Measurements from ENCODE around the gene YKT6.

Gene YKT6

DNA sequence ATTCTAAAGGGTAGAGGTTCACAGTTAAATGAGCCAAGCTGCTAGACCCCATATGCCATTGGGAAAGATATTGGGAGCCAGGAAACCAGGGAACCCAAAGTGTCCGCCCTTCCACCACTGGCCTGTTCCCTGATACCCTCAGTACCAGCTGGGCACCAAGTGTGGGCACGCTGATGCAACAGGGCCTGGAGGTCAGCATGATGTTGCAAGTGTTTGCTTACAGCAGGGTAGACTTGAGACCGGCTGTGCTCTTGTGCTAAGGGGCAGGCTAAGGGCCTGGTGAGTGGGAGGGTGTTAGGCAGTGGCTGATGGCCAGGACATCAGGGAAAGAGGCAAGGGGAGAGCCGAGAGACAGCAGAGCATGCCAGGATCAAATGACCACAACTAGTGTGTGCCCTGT is 38.6 kb upstream of the YKT6 start:
- Histone ChIP-seq H3K9me3 (replicated peaks; ENCODE audit: insufficient read depth, low read length) (no peaks in the 10 kb centered on the region), H3K27ac (ENCODE audit: low read length) (no peak overlapping the region), H3K9ac (ENCODE audit: low read length) (no peak overlapping the region), H3K36me3 (replicated peaks; ENCODE audit: insufficient read depth, low read length) (no peaks in the 10 kb centered on the region), H3K27me3 (replicated peaks; ENCODE audit: insufficient read depth, low read length) (no peaks in the 10 kb centered on the region), H3K79me2 (ENCODE audit: low read length) (no peaks in the 10 kb centered on the region), H3K9me2 (replicated peaks; ENCODE audit: insufficient read depth, low read length) (no peaks in the 10 kb centered on the region), H2AFZ (ENCODE audit: low read length) (no peak overlapping the region), H3K4me3 (ENCODE audit: low read length) (no peak overlapping the region), H3F3A (ENCODE audit: insufficient read depth, low read length) (no peaks in the 10 kb centered on the region), H4K20me1 (ENCODE audit: insufficient read depth, low read length) (no peaks in the 10 kb centered on the region), H3K4me1 (ENCODE audit: low read length) (no peaks in the 10 kb centered on the region), H3K4me2 (ENCODE audit: low read depth, low read length) (no peak overlapping the region)
- no peak for DNase-seq
- TF ChIP-seq, protein P1, sequence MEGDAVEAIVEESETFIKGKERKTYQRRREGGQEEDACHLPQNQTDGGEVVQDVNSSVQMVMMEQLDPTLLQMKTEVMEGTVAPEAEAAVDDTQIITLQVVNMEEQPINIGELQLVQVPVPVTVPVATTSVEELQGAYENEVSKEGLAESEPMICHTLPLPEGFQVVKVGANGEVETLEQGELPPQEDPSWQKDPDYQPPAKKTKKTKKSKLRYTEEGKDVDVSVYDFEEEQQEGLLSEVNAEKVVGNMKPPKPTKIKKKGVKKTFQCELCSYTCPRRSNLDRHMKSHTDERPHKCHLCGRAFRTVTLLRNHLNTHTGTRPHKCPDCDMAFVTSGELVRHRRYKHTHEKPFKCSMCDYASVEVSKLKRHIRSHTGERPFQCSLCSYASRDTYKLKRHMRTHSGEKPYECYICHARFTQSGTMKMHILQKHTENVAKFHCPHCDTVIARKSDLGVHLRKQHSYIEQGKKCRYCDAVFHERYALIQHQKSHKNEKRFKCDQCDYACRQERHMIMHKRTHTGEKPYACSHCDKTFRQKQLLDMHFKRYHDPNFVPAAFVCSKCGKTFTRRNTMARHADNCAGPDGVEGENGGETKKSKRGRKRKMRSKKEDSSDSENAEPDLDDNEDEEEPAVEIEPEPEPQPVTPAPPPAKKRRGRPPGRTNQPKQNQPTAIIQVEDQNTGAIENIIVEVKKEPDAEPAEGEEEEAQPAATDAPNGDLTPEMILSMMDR (IDR thresholded peaks at IDR 0.05; ENCODE audit: low read length): no peak
- TF ChIP-seq EZH2 (optimal IDR thresholded peaks at IDR 0.05; ENCODE audit: low read depth, low read length) (no peak), EZH2phosphoT487 (IDR thresholded peaks at IDR 0.05; ENCODE audit: low read length) (no peak)

DNA sequence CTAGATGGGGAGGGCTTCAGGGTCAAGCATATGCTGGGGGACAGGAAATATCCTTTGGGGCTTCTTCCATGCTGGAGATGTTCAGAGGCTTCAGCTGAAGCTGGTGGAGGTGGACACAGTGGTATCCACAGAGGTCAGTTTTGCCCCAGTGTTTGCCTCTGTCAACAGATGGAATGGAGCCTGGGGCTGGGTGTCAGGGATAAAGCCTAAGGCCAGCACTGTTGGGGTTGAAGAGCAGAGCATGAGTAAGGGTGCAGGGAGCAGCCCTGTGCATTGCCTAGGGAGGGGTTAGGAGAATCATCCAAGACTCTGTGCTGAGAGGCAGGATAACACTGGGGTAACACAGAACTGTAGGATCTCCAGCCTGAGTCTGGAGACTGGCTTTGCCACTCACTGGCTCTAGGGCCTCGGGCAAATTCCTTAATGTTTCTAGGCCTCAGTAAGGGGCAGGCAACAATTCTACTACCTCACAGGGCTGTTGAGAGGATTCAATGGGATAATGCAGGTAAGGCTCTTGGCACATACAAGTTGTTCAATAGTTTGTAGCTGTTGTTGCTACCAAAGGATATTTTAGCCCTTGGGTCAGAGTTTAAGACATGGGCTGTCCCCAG is 37.9 kb upstream of the YKT6 start:
- Histone ChIP-seq H3K79me2 (ENCODE audit: low read length) (no peaks in the 10 kb centered on the region), H3F3A (ENCODE audit: insufficient read depth, low read length) (no peaks in the 10 kb centered on the region), H3K27me3 (replicated peaks; ENCODE audit: insufficient read depth, low read length) (no peaks in the 10 kb centered on the region), H3K4me3 (ENCODE audit: low read length) (no peak overlapping the region), H4K20me1 (ENCODE audit: insufficient read depth, low read length) (no peaks in the 10 kb centered on the region), H3K9me2 (replicated peaks; ENCODE audit: insufficient read depth, low read length) (no peaks in the 10 kb centered on the region), H3K4me1 (ENCODE audit: low read length) (peaks cover 5% of the 10 kb centered on the region; the same call in 1 of the 2 replicates), H3K36me3 (replicated peaks; ENCODE audit: insufficient read depth, low read length) (no peaks in the 10 kb centered on the region), H3K9ac (ENCODE audit: low read length) (no peak overlapping the region), H3K27ac (ENCODE audit: low read length) (no peak overlapping the region), H2AFZ (ENCODE audit: low read length) (no peak overlapping the region), H3K4me2 (ENCODE audit: low read depth, low read length) (no peak overlapping the region), H3K9me3 (replicated peaks; ENCODE audit: insufficient read depth, low read length) (no peaks in the 10 kb centered on the region)
- DNase-seq: no peak
- no peak for TF ChIP-seq EZH2 (optimal IDR thresholded peaks at IDR 0.05; ENCODE audit: low read depth, low read length)
- no peak for TF ChIP-seq EZH2phosphoT487 (IDR thresholded peaks at IDR 0.05; ENCODE audit: low read length)
- TF ChIP-seq, protein P1 (IDR thresholded peaks at IDR 0.05; ENCODE audit: low read length): no peak

DNA sequence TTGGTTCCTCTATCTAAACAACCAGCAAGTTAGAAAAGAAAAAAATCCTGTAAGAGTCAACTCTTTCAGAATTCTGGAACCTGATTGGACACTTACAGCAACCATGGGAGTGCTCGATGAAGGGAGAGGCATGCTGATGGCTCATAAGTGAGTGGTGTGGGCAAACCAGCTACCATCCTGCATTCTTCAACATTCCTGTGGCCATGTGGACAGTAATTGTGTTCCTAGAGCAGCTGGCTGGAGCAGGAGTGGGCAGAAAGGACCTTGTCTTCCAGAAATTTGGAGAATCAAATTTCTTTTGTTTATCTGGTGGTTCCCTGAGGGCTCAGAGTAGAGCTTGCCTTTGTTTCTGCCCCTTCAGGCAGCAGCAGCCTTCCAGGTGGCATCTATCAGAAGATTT is 37.2 kb upstream of the YKT6 start:
- Histone ChIP-seq H3K4me3 (ENCODE audit: low read length) (no peak overlapping the region), H3K27me3 (replicated peaks; ENCODE audit: insufficient read depth, low read length) (no peaks in the 10 kb centered on the region), H4K20me1 (ENCODE audit: insufficient read depth, low read length) (no peaks in the 10 kb centered on the region), H3K27ac (ENCODE audit: low read length) (no peak overlapping the region), H3K9ac (ENCODE audit: low read length) (no peak overlapping the region), H2AFZ (ENCODE audit: low read length) (no peak overlapping the region), H3K36me3 (replicated peaks; ENCODE audit: insufficient read depth, low read length) (no peaks in the 10 kb centered on the region), H3K4me2 (ENCODE audit: low read depth, low read length) (no peak overlapping the region), H3K9me2 (replicated peaks; ENCODE audit: insufficient read depth, low read length) (no peaks in the 10 kb centered on the region), H3K79me2 (ENCODE audit: low read length) (no peaks in the 10 kb centered on the region), H3K9me3 (replicated peaks; ENCODE audit: insufficient read depth, low read length) (no peaks in the 10 kb centered on the region), H3F3A (ENCODE audit: insufficient read depth, low read length) (no peaks in the 10 kb centered on the region), H3K4me1 (ENCODE audit: low read length) (peaks cover 5% of the 10 kb centered on the region; the same call in 1 of the 2 replicates)
- DNase-seq: no peak
- no peak for TF ChIP-seq EZH2 (optimal IDR thresholded peaks at IDR 0.05; ENCODE audit: low read depth, low read length)
- TF ChIP-seq, protein P1 (IDR thresholded peaks at IDR 0.05; ENCODE audit: low read length): no peak
- TF ChIP-seq EZH2phosphoT487 (IDR thresholded peaks at IDR 0.05; ENCODE audit: low read length): no peak

All from MM.1S (cell line).